ENCODE results near the gene TAB2.

Gene TAB2

GRCh38 chr6:149317644-149318571 is at the start of gene TAB2:
TAB2 (plus strand) TSS chr6:149317712; CDS start chr6:149369998, 52,286 bp downstream.
- TF ChIP-seq CTCF (IDR thresholded peaks at IDR 0.05; ENCODE audit: low read depth, low read length, missing control alignments): no peak

GRCh38 chr6:149268146-149268545 is 49.4 kb upstream of the TAB2 start:
- Histone ChIP-seq H3K27ac (no peak overlapping the region), H3K36me3 (replicated peaks) (no peaks in the 10 kb centered on the region), H3K27me3 (replicated peaks) (no peaks in the 10 kb centered on the region), H3K4me3 (ENCODE audit: low read depth, low read length) (no peak overlapping the region)
- in situ Hi-C loops (cut with HindIII; ENCODE audit: low pct_ligation_motif_present, low sequenced_read_pairs): no loop called here
- DNase-seq: no peak
- no peak for TF ChIP-seq CTCF (IDR thresholded peaks at IDR 0.05; ENCODE audit: low read depth, low read length, missing control alignments)

More at GRCh38 chr6:149317644-149318571, at the start of gene TAB2:
- in situ Hi-C loops (cut with HindIII; ENCODE audit: low pct_ligation_motif_present, low sequenced_read_pairs): no loop called here
- DNase-seq: no peak
- H3K27ac ChIP-seq: peak within 1 kb of the TSS; percentile 87
- no peaks in the 10 kb centered on the region for H3K27me3 ChIP-seq (replicated peaks)
- no peaks in the 10 kb centered on the region for H3K36me3 ChIP-seq (replicated peaks)
- H3K4me3 ChIP-seq (ENCODE audit: low read depth, low read length): peak within 1 kb of the TSS; percentile 88

- Histone ChIP-seq H3K27me3 (replicated peaks) (no peaks in the 10 kb centered on the region), H3K4me3 (ENCODE audit: low read depth, low read length) (no peak overlapping the region), H3K27ac (no peak overlapping the region), H3K36me3 (replicated peaks) (no peaks in the 10 kb centered on the region)
- in situ Hi-C loops (cut with HindIII; ENCODE audit: low pct_ligation_motif_present, low sequenced_read_pairs): no loop called here
- no peak for TF ChIP-seq CTCF (IDR thresholded peaks at IDR 0.05; ENCODE audit: low read depth, low read length, missing control alignments)
- peak; percentile 49 for DNase-seq
Observed at GRCh38 chr6:149268768-149269167, 48.7 kb upstream of the TAB2 start.

GRCh38 chr6:149270616-149271015 is 46.9 kb upstream of the TAB2 start:
- Histone ChIP-seq H3K27me3 (replicated peaks) (no peaks in the 10 kb centered on the region), H3K27ac (no peak overlapping the region)
- in situ Hi-C loops (cut with HindIII; ENCODE audit: low pct_ligation_motif_present, low sequenced_read_pairs): no loop called here

More at GRCh38 chr6:149270616-149271015, 46.9 kb upstream of the TAB2 start:
- DNase-seq: no peak
- TF ChIP-seq CTCF (IDR thresholded peaks at IDR 0.05; ENCODE audit: low read depth, low read length, missing control alignments): no peak
- Histone ChIP-seq H3K36me3 (replicated peaks) (no peaks in the 10 kb centered on the region), H3K4me3 (ENCODE audit: low read depth, low read length) (no peak overlapping the region)
